Tibial artery (tissue), 4 donors: ENCODE data around the gene RAB33B.

Experiments used
- DNase-seq, 2 donors: peaks; one replicate each; pipeline ENCODE4 v3.0.0-alpha.2; 2019
- H3K27ac ChIP-seq, 2 donors: fragments of 200-600 bp; sonication (generic) in 1 of 2; 1 replicate in 1 of 2; 2 replicates in 1 of 2; pipeline ENCODE4 v1.5.1; 2018 to 2019; ENCODE audit warnings: mild to moderate bottlenecking in 1 of 2
- H3K27me3 ChIP-seq, 2 donors: fragments of 200-600 bp; sonication (generic) in 1 of 2; one replicate each; pipeline versions ENCODE4 v1.5.1 to v1.6.0; 2016 to 2019
- H3K36me3 ChIP-seq, 3 donors: fragments of 200-600 bp; sonication (generic) in 2 of 3; one replicate each; pipeline ENCODE4 v1.5.1; 2016 to 2019; ENCODE audit warnings: mild to moderate bottlenecking in 2 of 3
- H3K4me1 ChIP-seq, 4 donors: fragments of 200-600 bp; sonication (generic) in 2 of 4; 1 replicate in 3 of 4; 2 replicates in 1 of 4; pipeline ENCODE4 v1.5.1; 2016 to 2019
- H3K4me3 ChIP-seq, 2 donors: fragments of 200-600 bp; sonication (generic) in 1 of 2; 1 replicate in 1 of 2; 2 replicates in 1 of 2; pipeline ENCODE4 v1.5.1; 2018 to 2019; ENCODE audit warnings: mild to moderate bottlenecking in 2 of 2
- H3K9me3 ChIP-seq, 3 donors: fragments of 200-600 bp; sonication (generic) in 1 of 3; one replicate each; pipeline ENCODE4 v1.5.1; 2016 to 2019
- CTCF ChIP-seq, 2 experiments: fragments of 200-600 bp in 1 of 2; fragments of 450-650 bp in 1 of 2; IDR thresholded peaks; one replicate each; pipeline ENCODE4 v1.5.1; 2017 to 2019; ENCODE audit warnings: antibody characterized with exemption in 2 of 2, mild to moderate bottlenecking in 1 of 2, moderate library complexity in 1 of 2
- intact Hi-C: fragments of 100-400 bp; cut with DNase I; formaldehyde crosslinking; loops from one replicate; pipeline ENCODE4 v1.15.0; 2023; ENCODE audit warnings: low total_unique reads

RAB33B gene

GRCh38 chr4:139522457-139522856 is 68.5 kb downstream of the RAB33B start:
- intact Hi-C loops = no loop called here
- Histone ChIP-seq H3K4me3 (no peak overlapping the region), H3K4me1 (peaks cover 0 to 3% (median 0%) of the 10 kb centered on the region in 4 donors), H3K36me3 (peaks cover 69 to 90% (median 79%) of the 10 kb centered on the region in 3 donors), H3K27me3 (no peaks in the 10 kb centered on the region), H3K9me3 (no peaks in the 10 kb centered on the region), H3K27ac (no peak overlapping the region)
- no peak for DNase-seq
- TF ChIP-seq CTCF (IDR thresholded peaks at IDR 0.05) = no peak

- Histone ChIP-seq H3K36me3 (peaks cover 65 to 89% (median 79%) of the 10 kb centered on the region in 3 donors), H3K27me3 (no peaks in the 10 kb centered on the region), H3K27ac (no peak overlapping the region), H3K4me3 (no peak overlapping the region), H3K9me3 (no peaks in the 10 kb centered on the region), H3K4me1 (peaks cover 0 to 3% (median 0%) of the 10 kb centered on the region in 4 donors)
- DNase-seq = no peak
- intact Hi-C loops = no loop called here
- no peak for TF ChIP-seq CTCF (IDR thresholded peaks at IDR 0.05)
Measured at GRCh38 chr4:139523076-139523475, 69.2 kb downstream of the RAB33B start.

GRCh38 chr4:139524062-139524631 is 70.2 kb downstream of the RAB33B start:
- H3K4me3 ChIP-seq = no peak overlapping the region
- no peak overlapping the region for H3K27ac ChIP-seq
- H3K36me3 ChIP-seq = peaks cover 63 to 89% (median 77%) of the 10 kb centered on the region in 3 donors
- no peak for DNase-seq
- no peak for TF ChIP-seq CTCF (IDR thresholded peaks at IDR 0.05)
- intact Hi-C loops = no loop called here
- no peaks in the 10 kb centered on the region for H3K9me3 ChIP-seq
- H3K4me1 ChIP-seq = peaks cover 0 to 3% (median 0%) of the 10 kb centered on the region in 4 donors
- no peaks in the 10 kb centered on the region for H3K27me3 ChIP-seq

- no peaks in the 10 kb centered on the region for H3K27me3 ChIP-seq
- H3K27ac ChIP-seq = no peak overlapping the region
- peaks cover 0 to 3% (median under 1%) of the 10 kb centered on the region in 4 donors for H3K4me1 ChIP-seq
- TF ChIP-seq CTCF (IDR thresholded peaks at IDR 0.05) = no peak
- no peak overlapping the region for H3K4me3 ChIP-seq
- H3K9me3 ChIP-seq = no peaks in the 10 kb centered on the region
- peaks cover 52 to 77% (median 65%) of the 10 kb centered on the region in 3 donors for H3K36me3 ChIP-seq
- intact Hi-C loops = no loop called here
- DNase-seq = no peak
Measured at GRCh38 chr4:139525414-139525813, 71.5 kb downstream of the RAB33B start.
